ENCODE measurements around the gene PDE4C. TPM values are rescaled to one million over a fixed set of nuclear protein-coding genes. Genes with fewer than 3 reads are reported as not detected.
A peak's percentile ranks its signal among the peaks of the same experiment; 100 is the strongest.

The PDE4C gene
- total and polyA plus RNA-seq, 2 donors (not counting 1 experiment from before 2014, with no cell fraction given): 0.35 to 2.0 TPM

DNA sequence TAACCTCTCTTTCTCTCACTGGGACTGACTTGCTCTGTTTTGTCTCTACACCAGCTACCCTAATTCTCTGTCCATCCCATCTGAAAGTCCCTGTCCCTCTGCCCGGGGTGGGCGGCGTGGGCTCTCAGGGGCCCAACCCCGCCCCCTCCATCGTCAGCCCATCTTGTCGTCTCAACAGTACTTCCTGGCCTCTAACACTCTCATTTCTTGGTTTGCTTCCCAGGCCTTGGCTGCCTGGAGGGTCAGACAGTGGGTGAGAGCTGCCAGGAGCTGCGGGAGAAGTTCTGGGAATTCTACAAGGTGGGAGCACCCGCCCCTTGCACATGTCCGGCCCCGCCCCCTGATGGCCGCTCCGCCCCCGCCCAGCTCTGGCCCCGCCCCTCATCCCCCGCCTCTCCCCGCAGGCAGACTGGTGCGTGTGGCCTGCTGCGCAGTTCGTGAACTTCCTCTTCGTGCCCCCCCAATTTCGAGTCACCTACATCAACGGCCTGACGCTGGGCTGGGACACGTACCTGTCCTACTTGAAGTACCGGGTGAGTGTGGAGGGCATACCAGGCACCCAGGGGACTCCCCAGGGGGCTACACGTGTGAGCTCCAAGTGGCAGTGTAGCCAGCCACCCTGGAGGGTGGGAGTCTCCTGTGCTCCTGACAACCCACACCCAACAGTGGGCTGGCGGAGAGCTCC lies 31.5 kb downstream of the PDE4C start:
- DNase-seq (ENCODE audit: low read depth in 2 of 2): peak; percentile 42 to 68
- Histone ChIP-seq H3K27ac (ENCODE audit: insufficient read depth, low read length) (peak overlapping the region; percentile 88), H3K27me3 (ENCODE audit: control insufficient read depth, insufficient read depth, low read length) (no peaks in the 10 kb centered on the region), H3K9me3 (ENCODE audit: control insufficient read depth, insufficient read depth, low read depth, low read length) (no peaks in the 10 kb centered on the region), H3K9ac (ENCODE audit: insufficient read depth, low read length) (no peak overlapping the region), H2AFZ (ENCODE audit: low read length) (no peak overlapping the region), H3K4me3 (replicated peaks in 1 of 4; ENCODE audit: control extremely low read depth in 1 of 4, insufficient read depth in 1 of 4, low read depth in 3 of 4, low read length in 4 of 4) (peak overlapping the region in 1 of 4 experiments; percentile 81), H3K4me1 (ENCODE audit: control insufficient read depth, extremely low read depth, insufficient read depth, low read length) (no peaks in the 10 kb centered on the region), H3K79me2 (ENCODE audit: control insufficient read depth, insufficient read depth, low read length) (no peaks in the 10 kb centered on the region), H4K20me1 (ENCODE audit: control insufficient read depth, extremely low read depth, insufficient read depth, low read length) (no peaks in the 10 kb centered on the region), H3K36me3 (ENCODE audit: control insufficient read depth, insufficient read depth, low read length) (peaks cover 10% of the 10 kb centered on the region), H3K4me2 (ENCODE audit: extremely low read depth, insufficient read depth, low read length) (peak overlapping the region; percentile 85)
- TF ChIP-seq EZH2 (IDR thresholded peaks at IDR 0.05; ENCODE audit: low read length, missing control alignments): no peak
- TF ChIP-seq, protein P1, sequence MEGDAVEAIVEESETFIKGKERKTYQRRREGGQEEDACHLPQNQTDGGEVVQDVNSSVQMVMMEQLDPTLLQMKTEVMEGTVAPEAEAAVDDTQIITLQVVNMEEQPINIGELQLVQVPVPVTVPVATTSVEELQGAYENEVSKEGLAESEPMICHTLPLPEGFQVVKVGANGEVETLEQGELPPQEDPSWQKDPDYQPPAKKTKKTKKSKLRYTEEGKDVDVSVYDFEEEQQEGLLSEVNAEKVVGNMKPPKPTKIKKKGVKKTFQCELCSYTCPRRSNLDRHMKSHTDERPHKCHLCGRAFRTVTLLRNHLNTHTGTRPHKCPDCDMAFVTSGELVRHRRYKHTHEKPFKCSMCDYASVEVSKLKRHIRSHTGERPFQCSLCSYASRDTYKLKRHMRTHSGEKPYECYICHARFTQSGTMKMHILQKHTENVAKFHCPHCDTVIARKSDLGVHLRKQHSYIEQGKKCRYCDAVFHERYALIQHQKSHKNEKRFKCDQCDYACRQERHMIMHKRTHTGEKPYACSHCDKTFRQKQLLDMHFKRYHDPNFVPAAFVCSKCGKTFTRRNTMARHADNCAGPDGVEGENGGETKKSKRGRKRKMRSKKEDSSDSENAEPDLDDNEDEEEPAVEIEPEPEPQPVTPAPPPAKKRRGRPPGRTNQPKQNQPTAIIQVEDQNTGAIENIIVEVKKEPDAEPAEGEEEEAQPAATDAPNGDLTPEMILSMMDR (conservative IDR thresholded peaks at IDR 0.05 in 1 of 2, IDR thresholded peaks at IDR 0.05 in 1 of 2; ENCODE audit: low read depth in 1 of 2, low read length in 2 of 2): no peak

DNA sequence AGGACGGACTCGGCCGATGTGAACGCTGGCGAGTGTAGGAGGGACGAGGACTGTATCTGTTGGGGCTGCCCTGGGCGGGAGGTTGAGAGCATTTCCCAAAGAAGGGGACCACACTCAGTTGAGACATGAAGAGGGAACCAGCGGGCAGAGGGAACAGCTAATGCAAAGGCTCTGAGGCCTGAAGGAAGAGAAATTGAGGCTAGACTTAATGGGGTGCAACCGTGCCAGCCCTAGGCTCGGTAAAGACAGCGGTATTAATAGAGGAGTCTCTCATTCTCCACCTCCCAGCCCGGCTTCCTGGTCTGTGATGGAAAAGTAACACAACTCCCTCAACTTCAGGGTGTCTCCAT lies 32.1 kb downstream of the PDE4C start:
- no peaks in the 10 kb centered on the region for H3K4me1 ChIP-seq (ENCODE audit: control insufficient read depth, extremely low read depth, insufficient read depth, low read length)
- no peaks in the 10 kb centered on the region for H3K9me3 ChIP-seq (ENCODE audit: control insufficient read depth, insufficient read depth, low read depth, low read length)
- H3K4me3 ChIP-seq (replicated peaks in 1 of 4; ENCODE audit: control extremely low read depth in 1 of 4, insufficient read depth in 1 of 4, low read depth in 3 of 4, low read length in 4 of 4): peak overlapping the region; percentile 59 to 81 (median 74)
- H3K4me2 ChIP-seq (ENCODE audit: extremely low read depth, insufficient read depth, low read length): peak overlapping the region; percentile 85
- peak overlapping the region; percentile 88 for H3K27ac ChIP-seq (ENCODE audit: insufficient read depth, low read length)
- DNase-seq (ENCODE audit: low read depth in 2 of 2): no peak
- H3K9ac ChIP-seq (ENCODE audit: insufficient read depth, low read length): no peak overlapping the region
- peaks cover 10% of the 10 kb centered on the region for H3K36me3 ChIP-seq (ENCODE audit: control insufficient read depth, insufficient read depth, low read length)
- no peaks in the 10 kb centered on the region for H4K20me1 ChIP-seq (ENCODE audit: control insufficient read depth, extremely low read depth, insufficient read depth, low read length)
- H3K79me2 ChIP-seq (ENCODE audit: control insufficient read depth, insufficient read depth, low read length): no peaks in the 10 kb centered on the region
- no peaks in the 10 kb centered on the region for H3K27me3 ChIP-seq (ENCODE audit: control insufficient read depth, insufficient read depth, low read length)
- no peak overlapping the region for H2AFZ ChIP-seq (ENCODE audit: low read length)
- TF ChIP-seq, protein P1 (conservative IDR thresholded peaks at IDR 0.05 in 1 of 2, IDR thresholded peaks at IDR 0.05 in 1 of 2; ENCODE audit: low read depth in 1 of 2, low read length in 2 of 2): no peak
- no peak for TF ChIP-seq EZH2 (IDR thresholded peaks at IDR 0.05; ENCODE audit: low read length, missing control alignments)

DNA sequence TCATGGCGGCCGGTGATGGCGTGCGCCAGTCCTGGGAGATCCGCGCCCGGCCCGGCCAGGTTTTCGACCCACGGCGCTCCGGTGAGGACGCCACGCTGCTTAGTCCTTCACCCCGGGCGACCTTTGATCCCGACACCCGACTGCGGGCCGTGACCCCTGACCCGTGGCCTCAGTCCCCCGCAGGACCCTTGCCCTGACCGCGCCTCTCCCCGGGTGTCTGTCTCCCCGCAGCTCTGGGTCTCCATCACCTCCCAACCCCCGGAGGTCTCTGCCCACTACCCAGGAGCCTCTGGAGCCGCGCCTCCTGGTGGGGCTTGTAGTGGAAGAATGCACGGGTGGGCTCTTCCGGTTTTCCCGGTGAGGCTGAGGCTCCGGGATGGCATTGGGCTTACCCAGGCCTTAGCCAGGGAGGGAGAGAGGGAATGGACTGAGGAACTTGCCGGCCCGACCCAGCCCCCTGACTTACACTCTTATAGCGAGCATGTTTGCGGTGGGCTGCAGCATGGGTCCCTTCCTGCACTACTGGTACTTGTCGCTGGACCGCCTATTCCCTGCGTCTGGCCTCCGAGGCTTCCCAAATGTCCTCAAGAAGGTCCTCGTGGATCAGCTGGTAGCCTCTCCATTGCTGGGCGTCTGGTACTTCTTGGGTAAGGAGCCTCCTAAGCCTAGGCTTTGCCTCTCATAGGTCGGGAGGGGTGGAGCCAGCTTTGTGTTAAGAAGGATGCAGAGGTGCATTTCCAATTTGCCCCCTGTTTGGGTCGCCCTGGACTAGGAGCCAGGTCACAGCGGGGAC lies 32.7 kb downstream of the PDE4C start:
- Histone ChIP-seq H3K9ac (ENCODE audit: insufficient read depth, low read length) (peak overlapping the region; percentile 83), H3K27me3 (ENCODE audit: control insufficient read depth, insufficient read depth, low read length) (no peaks in the 10 kb centered on the region), H3K36me3 (ENCODE audit: control insufficient read depth, insufficient read depth, low read length) (peaks cover 8% of the 10 kb centered on the region), H2AFZ (ENCODE audit: low read length) (peak overlapping the region; percentile 12), H3K4me1 (ENCODE audit: control insufficient read depth, extremely low read depth, insufficient read depth, low read length) (no peaks in the 10 kb centered on the region), H3K4me2 (ENCODE audit: extremely low read depth, insufficient read depth, low read length) (peak overlapping the region; percentile 85), H4K20me1 (ENCODE audit: control insufficient read depth, extremely low read depth, insufficient read depth, low read length) (no peaks in the 10 kb centered on the region), H3K4me3 (replicated peaks in 1 of 4; ENCODE audit: control extremely low read depth in 1 of 4, insufficient read depth in 1 of 4, low read depth in 3 of 4, low read length in 4 of 4) (peak overlapping the region; percentile 59 to 81 (median 74)), H3K9me3 (ENCODE audit: control insufficient read depth, insufficient read depth, low read depth, low read length) (no peaks in the 10 kb centered on the region), H3K79me2 (ENCODE audit: control insufficient read depth, insufficient read depth, low read length) (no peaks in the 10 kb centered on the region), H3K27ac (ENCODE audit: insufficient read depth, low read length) (peak overlapping the region; percentile 88)
- TF ChIP-seq, protein P1 (conservative IDR thresholded peaks at IDR 0.05 in 1 of 2, IDR thresholded peaks at IDR 0.05 in 1 of 2; ENCODE audit: low read depth in 1 of 2, low read length in 2 of 2): no peak
- TF ChIP-seq EZH2 (IDR thresholded peaks at IDR 0.05; ENCODE audit: low read length, missing control alignments): no peak
- no peak for DNase-seq (ENCODE audit: low read depth in 2 of 2)

All from fibroblast of lung (primary cell).